ENCODE measurements around the gene GRID2. TPM values are rescaled to one million over a fixed set of nuclear protein-coding genes. Genes with fewer than 3 reads are reported as not detected.
A peak's percentile ranks its signal among the peaks of the same experiment; 100 is the strongest.

The GRID2 gene
- total RNA-seq, 1 donor from 2014 or later, result 0.17 TPM

DNA sequence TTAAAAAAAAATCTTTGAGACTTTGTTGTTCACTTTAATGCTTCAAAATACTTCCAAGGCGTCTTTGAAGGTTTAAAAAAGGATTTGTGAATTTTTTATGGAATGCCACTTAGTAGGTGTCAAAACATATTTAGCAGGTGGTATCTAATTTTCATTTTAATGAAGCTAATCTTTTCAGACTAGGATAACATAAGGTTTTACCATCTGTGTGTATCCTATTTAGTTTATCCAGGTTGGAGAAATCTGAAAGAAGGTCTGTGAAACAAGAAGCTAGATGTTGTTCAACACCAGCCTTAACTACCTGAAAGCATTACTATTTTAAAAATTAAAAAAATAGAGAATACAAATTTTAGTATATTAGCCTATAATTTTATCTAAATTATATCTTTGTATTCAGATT lies 193.4 kb downstream of the GRID2 start:
- no peak for DNase-seq (ENCODE audit: low spot score)
- Mint-ChIP-seq H3K4me1 (peaks cover 14% of the 10 kb centered on the region), H3K9me3 (no peaks in the 10 kb centered on the region), H3K36me3 (no peaks in the 10 kb centered on the region), H3K27me3 (ENCODE audit: insufficient read depth, low read depth) (no peaks in the 10 kb centered on the region), H3K4me3 (no peak overlapping the region), H3K27ac (no peak overlapping the region)
- H3K36me3 ChIP-seq, result no peaks in the 10 kb centered on the region
- H2AFZ ChIP-seq (replicated peaks), result peak overlapping the region; percentile 46
- no peaks in the 10 kb centered on the region for H3K79me2 ChIP-seq (ENCODE audit: low read depth)
- H3K4me1 ChIP-seq, result peaks cover 7% of the 10 kb centered on the region
- H4K20me1 ChIP-seq (ENCODE audit: low read depth), result no peaks in the 10 kb centered on the region
- H3K27ac ChIP-seq, result no peak overlapping the region
- no peak overlapping the region for H3K4me3 ChIP-seq
- no peaks in the 10 kb centered on the region for H3K9me3 ChIP-seq (ENCODE audit: low read depth)
- no peaks in the 10 kb centered on the region for H3K27me3 ChIP-seq
- H3K9ac ChIP-seq, result no peak overlapping the region
- H3K4me2 ChIP-seq, result no peak overlapping the region
- TF ChIP-seq EZH2 (IDR thresholded peaks at IDR 0.05) (no peak), EZH2phosphoT487 (IDR thresholded peaks at IDR 0.05) (no peak)
- TF ChIP-seq, protein P1, sequence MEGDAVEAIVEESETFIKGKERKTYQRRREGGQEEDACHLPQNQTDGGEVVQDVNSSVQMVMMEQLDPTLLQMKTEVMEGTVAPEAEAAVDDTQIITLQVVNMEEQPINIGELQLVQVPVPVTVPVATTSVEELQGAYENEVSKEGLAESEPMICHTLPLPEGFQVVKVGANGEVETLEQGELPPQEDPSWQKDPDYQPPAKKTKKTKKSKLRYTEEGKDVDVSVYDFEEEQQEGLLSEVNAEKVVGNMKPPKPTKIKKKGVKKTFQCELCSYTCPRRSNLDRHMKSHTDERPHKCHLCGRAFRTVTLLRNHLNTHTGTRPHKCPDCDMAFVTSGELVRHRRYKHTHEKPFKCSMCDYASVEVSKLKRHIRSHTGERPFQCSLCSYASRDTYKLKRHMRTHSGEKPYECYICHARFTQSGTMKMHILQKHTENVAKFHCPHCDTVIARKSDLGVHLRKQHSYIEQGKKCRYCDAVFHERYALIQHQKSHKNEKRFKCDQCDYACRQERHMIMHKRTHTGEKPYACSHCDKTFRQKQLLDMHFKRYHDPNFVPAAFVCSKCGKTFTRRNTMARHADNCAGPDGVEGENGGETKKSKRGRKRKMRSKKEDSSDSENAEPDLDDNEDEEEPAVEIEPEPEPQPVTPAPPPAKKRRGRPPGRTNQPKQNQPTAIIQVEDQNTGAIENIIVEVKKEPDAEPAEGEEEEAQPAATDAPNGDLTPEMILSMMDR (IDR thresholded peaks at IDR 0.05), result no peak
- H3F3A ChIP-seq (ENCODE audit: low read depth), result no peaks in the 10 kb centered on the region

DNA sequence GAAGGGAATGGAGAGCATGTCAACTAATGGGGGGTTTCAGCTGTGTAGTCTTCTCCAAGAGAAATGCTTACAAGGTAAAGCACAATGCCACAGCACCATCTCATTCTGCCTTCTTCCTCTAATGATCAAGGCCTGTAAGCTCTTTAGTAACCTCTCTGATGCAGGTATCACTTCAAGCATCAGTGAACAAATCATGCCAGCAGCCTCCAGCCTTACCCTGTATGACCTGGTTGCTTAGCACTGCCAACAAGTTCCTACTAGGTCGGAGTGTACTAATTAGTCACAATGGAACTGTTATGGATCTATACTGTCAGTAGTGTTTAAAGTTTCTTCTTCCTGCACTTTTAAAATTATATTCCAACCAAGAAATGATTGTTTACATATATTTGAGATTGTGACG lies 197.7 kb downstream of the GRID2 start:
- no peaks in the 10 kb centered on the region for H3K79me2 ChIP-seq (ENCODE audit: low read depth)
- H3F3A ChIP-seq (ENCODE audit: low read depth), result no peaks in the 10 kb centered on the region
- no peaks in the 10 kb centered on the region for H3K36me3 ChIP-seq
- H3K4me1 ChIP-seq, result peaks cover 7% of the 10 kb centered on the region
- no peak overlapping the region for H3K9ac ChIP-seq
- H4K20me1 ChIP-seq (ENCODE audit: low read depth), result no peaks in the 10 kb centered on the region
- no peak overlapping the region for H3K4me3 ChIP-seq
- DNase-seq (ENCODE audit: low spot score), result no peak
- no peak overlapping the region for H2AFZ ChIP-seq (replicated peaks)
- no peaks in the 10 kb centered on the region for H3K27me3 Mint-ChIP-seq (ENCODE audit: insufficient read depth, low read depth)
- H3K4me3 Mint-ChIP-seq, result no peak overlapping the region
- no peak for TF ChIP-seq EZH2 (IDR thresholded peaks at IDR 0.05)
- TF ChIP-seq EZH2phosphoT487 (IDR thresholded peaks at IDR 0.05), result no peak
- TF ChIP-seq, protein P1 (IDR thresholded peaks at IDR 0.05), result no peak
- H3K9me3 Mint-ChIP-seq, result no peaks in the 10 kb centered on the region
- no peaks in the 10 kb centered on the region for H3K36me3 Mint-ChIP-seq
- H3K4me2 ChIP-seq, result no peak overlapping the region
- no peak overlapping the region for H3K27ac Mint-ChIP-seq
- H3K27me3 ChIP-seq, result no peaks in the 10 kb centered on the region
- no peaks in the 10 kb centered on the region for H3K9me3 ChIP-seq (ENCODE audit: low read depth)
- peaks cover 10% of the 10 kb centered on the region for H3K4me1 Mint-ChIP-seq
- H3K27ac ChIP-seq, result no peak overlapping the region

DNA sequence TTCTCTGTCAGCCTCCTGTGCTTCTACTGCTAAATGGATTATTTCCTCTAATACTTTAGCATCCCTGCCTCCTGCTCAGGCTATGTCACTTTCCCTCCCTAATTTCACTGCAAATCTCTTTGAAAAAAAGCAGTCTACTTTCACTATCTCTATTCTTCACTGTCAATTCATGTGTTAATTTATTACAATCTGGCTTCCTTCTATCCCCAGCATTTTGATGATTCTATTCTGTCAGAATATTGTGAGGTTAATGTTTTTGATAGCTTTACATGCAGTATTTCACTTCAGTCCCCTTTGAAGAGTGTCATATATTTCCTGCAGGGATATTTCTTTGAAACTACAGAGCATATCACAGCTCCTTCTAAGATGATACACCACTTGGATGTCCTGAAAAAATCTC lies 203.2 kb downstream of the GRID2 start:
- Histone ChIP-seq H3K4me3 (no peak overlapping the region), H3K79me2 (ENCODE audit: low read depth) (no peaks in the 10 kb centered on the region), H3K4me1 (no peaks in the 10 kb centered on the region), H3K9ac (no peak overlapping the region), H3K27me3 (no peaks in the 10 kb centered on the region), H3K27ac (no peak overlapping the region), H3K4me2 (no peak overlapping the region), H3K9me3 (ENCODE audit: low read depth) (no peaks in the 10 kb centered on the region), H3F3A (ENCODE audit: low read depth) (no peaks in the 10 kb centered on the region), H2AFZ (replicated peaks) (peak overlapping the region; percentile 26), H3K36me3 (no peaks in the 10 kb centered on the region), H4K20me1 (ENCODE audit: low read depth) (no peaks in the 10 kb centered on the region)
- H3K9me3 Mint-ChIP-seq, result no peaks in the 10 kb centered on the region
- TF ChIP-seq EZH2phosphoT487 (IDR thresholded peaks at IDR 0.05) (no peak), EZH2 (IDR thresholded peaks at IDR 0.05) (no peak)
- no peak overlapping the region for H3K4me3 Mint-ChIP-seq
- no peak for DNase-seq (ENCODE audit: low spot score)
- no peaks in the 10 kb centered on the region for H3K27me3 Mint-ChIP-seq (ENCODE audit: insufficient read depth, low read depth)
- no peaks in the 10 kb centered on the region for H3K36me3 Mint-ChIP-seq
- no peak overlapping the region for H3K27ac Mint-ChIP-seq
- H3K4me1 Mint-ChIP-seq, result no peaks in the 10 kb centered on the region

DNA sequence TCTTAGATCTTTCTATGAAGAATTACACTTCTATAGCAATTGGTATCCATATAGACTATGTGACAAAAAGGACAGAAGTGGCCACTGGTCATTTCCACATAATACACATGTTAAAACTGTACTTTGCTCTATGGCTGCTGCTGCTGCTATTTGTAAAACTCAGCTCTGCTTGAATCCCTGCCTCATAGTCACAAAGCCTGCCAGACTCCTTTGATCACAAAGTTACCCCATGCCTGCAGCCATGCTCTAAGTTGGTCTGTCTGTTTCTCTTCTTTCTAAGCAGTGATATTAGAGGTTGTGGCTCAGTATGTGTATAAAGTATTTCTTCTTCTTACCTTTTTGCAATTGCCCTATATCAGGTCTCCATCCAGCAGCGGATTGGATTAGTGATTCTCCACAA lies 210.9 kb downstream of the GRID2 start:
- H2AFZ ChIP-seq (replicated peaks), result peak overlapping the region; percentile 44
- H3K9me3 ChIP-seq (ENCODE audit: low read depth), result no peaks in the 10 kb centered on the region
- H3K79me2 ChIP-seq (ENCODE audit: low read depth), result no peaks in the 10 kb centered on the region
- H3K4me3 ChIP-seq, result no peak overlapping the region
- H3K4me1 ChIP-seq, result peaks cover 2% of the 10 kb centered on the region
- no peak overlapping the region for H3K4me2 ChIP-seq
- H3F3A ChIP-seq (ENCODE audit: low read depth), result no peaks in the 10 kb centered on the region
- H3K27ac Mint-ChIP-seq, result no peak overlapping the region
- no peaks in the 10 kb centered on the region for H3K9me3 Mint-ChIP-seq
- no peaks in the 10 kb centered on the region for H4K20me1 ChIP-seq (ENCODE audit: low read depth)
- H3K27ac ChIP-seq, result no peak overlapping the region
- H3K27me3 ChIP-seq, result no peaks in the 10 kb centered on the region
- no peaks in the 10 kb centered on the region for H3K36me3 Mint-ChIP-seq
- H3K36me3 ChIP-seq, result no peaks in the 10 kb centered on the region
- no peak overlapping the region for H3K9ac ChIP-seq
- no peak overlapping the region for H3K4me3 Mint-ChIP-seq
- no peak for TF ChIP-seq EZH2phosphoT487 (IDR thresholded peaks at IDR 0.05)
- no peak for TF ChIP-seq EZH2 (IDR thresholded peaks at IDR 0.05)
- TF ChIP-seq, protein P1 (IDR thresholded peaks at IDR 0.05), result no peak
- peaks cover 6% of the 10 kb centered on the region for H3K4me1 Mint-ChIP-seq
- peak; percentile 11 for DNase-seq (ENCODE audit: low spot score)
- H3K27me3 Mint-ChIP-seq (ENCODE audit: insufficient read depth, low read depth), result no peaks in the 10 kb centered on the region
